Testis (tissue), 2 donors: ENCODE measurements around the gene ATP5F1A.

ENCODE experiments used
- CTCF ChIP-seq, 3 experiments: fragments of 450-650 bp in 2 of 3; fragments of 200-600 bp in 1 of 3; sonication (generic) in 1 of 3; IDR thresholded peaks; one replicate each; pipeline ENCODE4 v1.5.1; 2016 to 2019; ENCODE audit warnings: antibody characterized with exemption in 3 of 3, mild to moderate bottlenecking in 2 of 3, moderate library complexity in 1 of 3
- POLR2A ChIP-seq: fragments of 450-650 bp; IDR thresholded peaks from one replicate; pipeline ENCODE4 v1.6.1; 2017; ENCODE audit warnings: antibody characterized with exemption, mild to moderate bottlenecking, moderate library complexity

GRCh38 chr18:46097801-46098615 lies at the start of gene ATP5F1A:
- TF ChIP-seq CTCF (IDR thresholded peaks at IDR 0.05) (no peak), POLR2A (no peak)
